G401 (cell line): ENCODE measurements around the gene GABBR2. TPM values are rescaled to one million over a fixed set of nuclear protein-coding genes. Genes with fewer than 3 reads are reported as not detected.
"Not testable (repeated sequence)": the region's sequence is repeated elsewhere in the genome, so short reads cannot be mapped to it uniquely, and the experiment has no call there.

ENCODE experiments used
- DNase-seq: peaks from one replicate; pipeline ENCODE4 v3.0.0-alpha.2; 2015; ENCODE audit warnings: low spot score
- in situ Hi-C: cut with HindIII; loops from 2 replicates; pipeline ENCODE4 v1.10.0; 2016; ENCODE audit warnings: low sequenced_read_pairs, mixed read lengths
- total RNA-seq: library from RNA; depleted of rRNA; stranded (reverse); fragments of >200 nt; shearing (Covaris generic); gene quantifications from 2 replicates; pipeline ENCODE4 v1.2.3, GENCODE V29; 2014

The GABBR2 gene
- total RNA-seq, 1 experiment from 2014 or later = not detected

- no peak for DNase-seq
- in situ Hi-C loops = no loop called here
Measured at GRCh38 chr9:98605116-98605515, 103.6 kb downstream of the GABBR2 start.

- DNase-seq = peak; percentile 76
- in situ Hi-C loops = no loop called here
Measured at GRCh38 chr9:98603821-98604383, 104.8 kb downstream of the GABBR2 start.

- peak; percentile 26 for DNase-seq
- in situ Hi-C loops = no loop called here
Measured at GRCh38 chr9:98602839-98603500, 105.8 kb downstream of the GABBR2 start.

GRCh38 chr9:98600631-98601030, 108.1 kb downstream of the GABBR2 start:
- in situ Hi-C loops = no loop called here
- peak; percentile 64 for DNase-seq

GRCh38 chr9:98599566-98600216, 109.0 kb downstream of the GABBR2 start:
- DNase-seq = no peak
- in situ Hi-C loops = no loop called here

- in situ Hi-C loops = no loop called here
- no peak for DNase-seq
Measured at GRCh38 chr9:98598861-98599260, 109.9 kb downstream of the GABBR2 start.

GRCh38 chr9:98597236-98597771, 111.4 kb downstream of the GABBR2 start:
- DNase-seq = peak; percentile 72

GRCh38 chr9:98596486-98596885, 112.2 kb downstream of the GABBR2 start:
- DNase-seq = peak; percentile 62
- in situ Hi-C loops = no loop called here

More at GRCh38 chr9:98597236-98597771, 111.4 kb downstream of the GABBR2 start:
- in situ Hi-C loops = no loop called here

- DNase-seq = peak; percentile 74
- in situ Hi-C loops = no loop called here
Measured at GRCh38 chr9:98594546-98595160, 114.1 kb downstream of the GABBR2 start.

- in situ Hi-C loops = no loop called here
- DNase-seq = no peak
Measured at GRCh38 chr9:98593354-98594253, 115.1 kb downstream of the GABBR2 start.

GRCh38 chr9:98591696-98592095, 117.0 kb downstream of the GABBR2 start:
- in situ Hi-C loops = no loop called here
- no peak for DNase-seq

- DNase-seq = peak; percentile 64
- in situ Hi-C loops = no loop called here
Measured at GRCh38 chr9:98590101-98590500, 118.6 kb downstream of the GABBR2 start.

GRCh38 chr9:98589102-98589501, 119.6 kb downstream of the GABBR2 start:
- DNase-seq = no peak
- in situ Hi-C loops = no loop called here

- DNase-seq, in situ Hi-C loops: not testable (repeated sequence)
Measured at GRCh38 chr9:98584853-98585438, 123.8 kb downstream of the GABBR2 start.

- no peak for DNase-seq
- in situ Hi-C loops = no loop called here
Measured at GRCh38 chr9:98584059-98584458, 124.7 kb downstream of the GABBR2 start.

- in situ Hi-C loops = no loop called here
Measured at GRCh38 chr9:98583417-98583816, 125.3 kb downstream of the GABBR2 start.

GRCh38 chr9:98580956-98581355, 127.8 kb downstream of the GABBR2 start:
- in situ Hi-C loops = no loop called here
- DNase-seq = no peak

More at GRCh38 chr9:98583417-98583816, 125.3 kb downstream of the GABBR2 start:
- no peak for DNase-seq

GRCh38 chr9:98579700-98580099, 129.0 kb downstream of the GABBR2 start:
- DNase-seq = no peak
- in situ Hi-C loops = no loop called here
